SK-N-SH (cell line): ENCODE results near the gene TJP2.

Experiments used
- CTCF ChIP-seq: fragments of 200-600 bp; sonication (generic); IDR thresholded peaks from 2 replicates; pipeline ENCODE4 v1.6.1; 2017; ENCODE audit warnings: antibody characterized with exemption, mild to moderate bottlenecking, moderate library complexity
- GABPA ChIP-seq: IDR thresholded peaks from 2 replicates; pipeline ENCODE4 v1.4.0; 2012; ENCODE audit warnings: low read depth, mild to moderate bottlenecking
- MEF2A ChIP-seq: IDR thresholded peaks from 2 replicates; pipeline ENCODE4 v1.4.0; 2012; ENCODE audit warnings: low read depth, borderline replicate concordance
- POLR2AphosphoS5 ChIP-seq: IDR thresholded peaks from 2 replicates; pipeline ENCODE4 v1.6.1; 2012; ENCODE audit warnings: low read depth, low read length
- REST ChIP-seq: IDR thresholded peaks from 2 replicates; pipeline ENCODE4 v1.6.1; 2012; ENCODE audit warnings: mild to moderate bottlenecking, low read depth, low read length, moderate library complexity
- RXRA ChIP-seq: IDR thresholded peaks from 2 replicates; pipeline ENCODE4 v1.4.0; 2012; ENCODE audit warnings: low read depth, mild to moderate bottlenecking, borderline replicate concordance
- SMC3 ChIP-seq: IDR thresholded peaks from 2 replicates; pipeline ENCODE4 v1.6.1; 2012; ENCODE audit warnings: low read depth, low read length, improper control_type of control experiment
- TAF1 ChIP-seq: IDR thresholded peaks from 2 replicates; pipeline ENCODE4 v1.6.1; 2012; ENCODE audit warnings: low read depth, mild to moderate bottlenecking, low read length, moderate library complexity, borderline replicate concordance
- TCF12 ChIP-seq: IDR thresholded peaks from 2 replicates; pipeline ENCODE4 v1.4.0; 2012
- USF1 ChIP-seq: IDR thresholded peaks from 2 replicates; pipeline ENCODE4 v1.4.0; 2012; ENCODE audit warnings: low read depth, borderline replicate concordance
- YY1 ChIP-seq: IDR thresholded peaks from 2 replicates; pipeline ENCODE4 v1.4.0; 2012; ENCODE audit warnings: low read depth, mild to moderate bottlenecking
- TF ChIP-seq, protein P1 (sequence below): fragments of 150-350 bp; IDR thresholded peaks from 2 replicates; pipeline ENCODE4 v1.6.1; 2017; ENCODE audit warnings: antibody characterized with exemption, low read length, low read depth, borderline replicate concordance
- TF ChIP-seq, protein P2 (sequence below): IDR thresholded peaks from 2 replicates; pipeline ENCODE4; 2012

DNA sequence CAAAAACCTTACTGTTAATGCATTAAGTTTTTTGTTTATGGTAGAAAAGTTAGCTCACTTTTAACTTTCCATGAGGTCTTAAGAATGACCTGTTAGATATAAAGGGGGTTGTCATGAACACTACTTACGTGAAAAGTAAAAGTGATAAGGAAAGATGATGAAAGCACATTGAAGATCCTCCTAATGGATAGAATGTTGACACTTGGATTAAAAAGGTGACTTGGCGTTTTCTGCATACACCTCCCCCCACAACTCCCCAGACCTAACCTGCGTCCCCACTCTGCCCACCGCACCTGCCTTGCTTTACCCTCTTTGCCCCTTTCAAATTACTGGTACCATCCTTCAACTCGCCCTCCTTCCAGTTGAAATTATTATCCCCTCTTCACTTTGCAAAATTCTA is 32.0 kb downstream of the TJP2 start:
- TF ChIP-seq CTCF (no peak), GABPA (no peak), YY1 (no peak), POLR2AphosphoS5 (no peak), MEF2A (no peak), TAF1 (no peak), USF1 (no peak), REST (no peak), RXRA (no peak), SMC3 (no peak), TCF12 (no peak)
- TF ChIP-seq, protein P1, sequence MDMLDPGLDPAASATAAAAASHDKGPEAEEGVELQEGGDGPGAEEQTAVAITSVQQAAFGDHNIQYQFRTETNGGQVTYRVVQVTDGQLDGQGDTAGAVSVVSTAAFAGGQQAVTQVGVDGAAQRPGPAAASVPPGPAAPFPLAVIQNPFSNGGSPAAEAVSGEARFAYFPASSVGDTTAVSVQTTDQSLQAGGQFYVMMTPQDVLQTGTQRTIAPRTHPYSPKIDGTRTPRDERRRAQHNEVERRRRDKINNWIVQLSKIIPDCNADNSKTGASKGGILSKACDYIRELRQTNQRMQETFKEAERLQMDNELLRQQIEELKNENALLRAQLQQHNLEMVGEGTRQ = no peak
- TF ChIP-seq, protein P2, sequence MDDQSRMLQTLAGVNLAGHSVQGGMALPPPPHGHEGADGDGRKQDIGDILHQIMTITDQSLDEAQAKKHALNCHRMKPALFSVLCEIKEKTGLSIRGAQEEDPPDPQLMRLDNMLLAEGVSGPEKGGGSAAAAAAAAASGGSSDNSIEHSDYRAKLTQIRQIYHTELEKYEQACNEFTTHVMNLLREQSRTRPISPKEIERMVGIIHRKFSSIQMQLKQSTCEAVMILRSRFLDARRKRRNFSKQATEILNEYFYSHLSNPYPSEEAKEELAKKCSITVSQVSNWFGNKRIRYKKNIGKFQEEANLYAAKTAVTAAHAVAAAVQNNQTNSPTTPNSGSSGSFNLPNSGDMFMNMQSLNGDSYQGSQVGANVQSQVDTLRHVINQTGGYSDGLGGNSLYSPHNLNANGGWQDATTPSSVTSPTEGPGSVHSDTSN = no peak
